Progenitor cell of endocrine pancreas (in vitro differentiated cells): ENCODE measurements around the gene GPRC5B. TPM values are rescaled to one million over a fixed set of nuclear protein-coding genes. Genes with fewer than 3 reads are reported as not detected.

Experiments
- DNase-seq: peaks from one replicate; pipeline ENCODE4 v3.0.0; 2021; ENCODE audit warnings: low spot score; ENCODE audit not compliant: unreplicated experiment
- H3K27ac Mint-ChIP-seq: 2 replicates; pipeline ENCODE4 v1.8.0; 2021; ENCODE audit warnings: mild to moderate bottlenecking, moderate library complexity, mixed read lengths
- H3K27me3 Mint-ChIP-seq: 2 replicates; pipeline ENCODE4 v1.8.0; 2021; ENCODE audit warnings: mixed read lengths
- H3K36me3 Mint-ChIP-seq: 2 replicates; pipeline ENCODE4 v1.8.0; 2022; ENCODE audit warnings: mixed read lengths; ENCODE audit not compliant: insufficient read depth
- H3K4me1 Mint-ChIP-seq: 2 replicates; pipeline ENCODE4 v1.8.0; 2021; ENCODE audit warnings: low read depth, mixed read lengths
- H3K4me3 Mint-ChIP-seq: 2 replicates; pipeline ENCODE4 v1.8.0; 2021; ENCODE audit warnings: low read depth, mild to moderate bottlenecking, moderate library complexity, mixed read lengths
- H3K9me3 Mint-ChIP-seq: 2 replicates; pipeline ENCODE4 v1.8.0; 2021; ENCODE audit warnings: low read depth, mixed read lengths
- CTCF ChIP-seq: fragments of 200-600 bp; sonication (generic); IDR thresholded peaks from one replicate; pipeline ENCODE4 v1.5.0; 2021; ENCODE audit warnings: antibody characterized with exemption, mild to moderate bottlenecking; ENCODE audit not compliant: unreplicated experiment
- total RNA-seq: library from RNA; stranded (reverse); gene quantifications from 2 replicates; pipeline ENCODE4 v1.2.1, GENCODE V29; 2021

GPRC5B gene
- total RNA-seq, 1 donor from 2014 or later, result 44.3 TPM

GRCh38 chr16:19829844-19830692, 54.6 kb downstream of the GPRC5B start:
- Mint-ChIP-seq H3K36me3 (peaks cover 3% of the 10 kb centered on the region), H3K27me3 (no peaks in the 10 kb centered on the region), H3K4me1 (peaks cover 2% of the 10 kb centered on the region), H3K27ac (no peak overlapping the region), H3K9me3 (no peaks in the 10 kb centered on the region), H3K4me3 (no peak overlapping the region)
- no peak for DNase-seq
- TF ChIP-seq CTCF, result no peak

GRCh38 chr16:19824216-19824615, 60.4 kb downstream of the GPRC5B start:
- H3K27me3 Mint-ChIP-seq, result no peaks in the 10 kb centered on the region
- H3K9me3 Mint-ChIP-seq, result no peaks in the 10 kb centered on the region
- DNase-seq, result no peak
- TF ChIP-seq CTCF, result no peak
- peaks cover 2% of the 10 kb centered on the region for H3K4me1 Mint-ChIP-seq
- peaks cover 5% of the 10 kb centered on the region for H3K36me3 Mint-ChIP-seq
- H3K4me3 Mint-ChIP-seq, result no peak overlapping the region
- H3K27ac Mint-ChIP-seq, result no peak overlapping the region

DNA sequence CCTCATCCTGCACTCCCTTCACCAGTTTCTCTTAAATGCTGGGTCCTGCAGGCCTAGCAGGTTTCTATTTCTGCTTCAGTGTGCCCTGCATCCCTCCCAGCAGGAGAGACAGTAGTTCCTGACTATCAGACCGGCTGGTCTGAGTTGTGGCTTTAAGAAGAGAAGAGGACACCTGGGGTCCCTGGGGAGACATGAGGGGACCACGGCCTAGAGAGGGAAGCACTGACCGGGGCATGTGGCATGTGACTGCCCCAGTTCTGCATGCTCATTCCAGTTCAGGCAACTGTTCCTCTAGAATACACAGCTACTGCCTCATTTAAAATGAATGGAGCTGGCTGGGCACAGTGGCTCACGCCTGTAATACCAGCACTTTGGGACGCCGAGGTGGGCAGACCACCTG, 61.3 kb downstream of the GPRC5B start:
- H3K4me1 Mint-ChIP-seq, result peaks cover 2% of the 10 kb centered on the region
- DNase-seq, result no peak
- TF ChIP-seq CTCF, result no peak
- no peaks in the 10 kb centered on the region for H3K27me3 Mint-ChIP-seq
- H3K4me3 Mint-ChIP-seq, result no peak overlapping the region
- peaks cover 6% of the 10 kb centered on the region for H3K36me3 Mint-ChIP-seq
- no peaks in the 10 kb centered on the region for H3K9me3 Mint-ChIP-seq
- no peak overlapping the region for H3K27ac Mint-ChIP-seq

GRCh38 chr16:19822533-19822932, 62.1 kb downstream of the GPRC5B start:
- no peaks in the 10 kb centered on the region for H3K27me3 Mint-ChIP-seq
- DNase-seq, result no peak
- no peak overlapping the region for H3K27ac Mint-ChIP-seq

DNA sequence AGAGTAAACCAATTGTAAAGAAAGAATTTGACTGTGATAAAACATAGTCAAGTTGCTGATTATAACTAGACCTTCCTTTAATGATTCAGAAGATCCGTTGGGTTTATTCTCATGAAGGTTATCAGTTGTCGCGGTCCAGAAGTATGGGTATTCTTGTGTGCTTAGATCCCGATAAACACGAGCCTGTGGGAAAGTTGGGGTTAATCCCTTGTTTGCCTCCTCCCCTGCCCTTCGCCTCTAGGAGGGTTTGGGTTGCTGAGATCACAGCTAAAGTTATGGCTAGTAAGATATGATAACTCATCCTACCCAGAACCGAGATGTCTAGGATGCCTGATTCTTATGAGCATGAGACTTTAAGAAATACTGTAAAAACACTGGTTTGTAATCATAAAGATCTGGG, 66.8 kb downstream of the GPRC5B start:
- no peak for DNase-seq
- Mint-ChIP-seq H3K36me3 (peaks cover 14% of the 10 kb centered on the region), H3K9me3 (peaks cover 6% of the 10 kb centered on the region), H3K4me3 (no peak overlapping the region), H3K27me3 (no peaks in the 10 kb centered on the region), H3K4me1 (peaks cover 13% of the 10 kb centered on the region), H3K27ac (no peak overlapping the region)
- no peak for TF ChIP-seq CTCF

More at GRCh38 chr16:19822533-19822932, 62.1 kb downstream of the GPRC5B start:
- peaks cover 6% of the 10 kb centered on the region for H3K36me3 Mint-ChIP-seq
- TF ChIP-seq CTCF, result no peak
- peaks cover 7% of the 10 kb centered on the region for H3K4me1 Mint-ChIP-seq
- no peaks in the 10 kb centered on the region for H3K9me3 Mint-ChIP-seq
- H3K4me3 Mint-ChIP-seq, result no peak overlapping the region
